Measurements from ENCODE around the gene UBXN11.
A peak's percentile ranks its signal among the peaks of the same experiment; 100 is the strongest.

UBXN11 gene

GRCh38 chr1:26290122-26290881 is 16.1 kb downstream of the UBXN11 start:
- Mint-ChIP-seq H3K9me3 (no peaks in the 10 kb centered on the region), H3K27ac (peak overlapping the region; percentile 94), H3K27me3 (no peaks in the 10 kb centered on the region), H3K4me3 (peak overlapping the region; percentile 51), H3K4me1 (ENCODE audit: low read depth) (peaks cover 79% of the 10 kb centered on the region), H3K36me3 (ENCODE audit: low read depth) (peaks cover 39% of the 10 kb centered on the region)
- intact Hi-C loops (cut with micrococcal nuclease), result no loop called here

- Mint-ChIP-seq H3K27ac (peak overlapping the region; percentile 94), H3K9me3 (no peaks in the 10 kb centered on the region)
Observed at GRCh38 chr1:26289158-26290059, 17.0 kb downstream of the UBXN11 start.

GRCh38 chr1:26288311-26288941 is 18.0 kb downstream of the UBXN11 start:
- Mint-ChIP-seq H3K27me3 (no peaks in the 10 kb centered on the region), H3K9me3 (no peaks in the 10 kb centered on the region), H3K4me1 (ENCODE audit: low read depth) (peaks cover 98% of the 10 kb centered on the region), H3K27ac (peak overlapping the region; percentile 94), H3K36me3 (ENCODE audit: low read depth) (peaks cover 43% of the 10 kb centered on the region), H3K4me3 (peak overlapping the region; percentile 18)
- intact Hi-C loops (cut with micrococcal nuclease), result loop anchor here (2.0 kb wide), 1 partner anchor 30 kb away; no protein-coding TSS in a partner anchor

More at GRCh38 chr1:26289158-26290059, 17.0 kb downstream of the UBXN11 start:
- H3K27me3 Mint-ChIP-seq, result no peaks in the 10 kb centered on the region
- H3K4me1 Mint-ChIP-seq (ENCODE audit: low read depth), result peaks cover 88% of the 10 kb centered on the region
- H3K36me3 Mint-ChIP-seq (ENCODE audit: low read depth), result peaks cover 40% of the 10 kb centered on the region
- intact Hi-C loops (cut with micrococcal nuclease), result loop anchor here (2.0 kb wide), 1 partner anchor 29 kb away; no protein-coding TSS in a partner anchor
- H3K4me3 Mint-ChIP-seq, result no peak overlapping the region

GRCh38 chr1:26287811-26288210 is 18.6 kb downstream of the UBXN11 start:
- peaks cover 45% of the 10 kb centered on the region for H3K36me3 Mint-ChIP-seq (ENCODE audit: low read depth)
- intact Hi-C loops (cut with micrococcal nuclease), result loop anchor here (1.0 to 2.0 kb wide), 2 partner anchors 10 to 31 kb away; no protein-coding TSS in a partner anchor
- no peaks in the 10 kb centered on the region for H3K27me3 Mint-ChIP-seq
- peak overlapping the region; percentile 94 for H3K27ac Mint-ChIP-seq
- H3K4me1 Mint-ChIP-seq (ENCODE audit: low read depth), result peaks cover 99% of the 10 kb centered on the region
- no peaks in the 10 kb centered on the region for H3K9me3 Mint-ChIP-seq
- H3K4me3 Mint-ChIP-seq, result peak overlapping the region; percentile 18

GRCh38 chr1:26287033-26287711 is 19.3 kb downstream of the UBXN11 start:
- Mint-ChIP-seq H3K27ac (peak overlapping the region; percentile 94), H3K9me3 (no peaks in the 10 kb centered on the region), H3K4me1 (ENCODE audit: low read depth) (peaks cover 99% of the 10 kb centered on the region), H3K36me3 (ENCODE audit: low read depth) (peaks cover 49% of the 10 kb centered on the region), H3K27me3 (no peaks in the 10 kb centered on the region), H3K4me3 (peak overlapping the region; percentile 50)
- intact Hi-C loops (cut with micrococcal nuclease), result loop anchor here (1.0 kb wide), 1 partner anchor 9 kb away; no protein-coding TSS in a partner anchor

GRCh38 chr1:26286064-26286416 is 20.4 kb downstream of the UBXN11 start:
- H3K4me1 Mint-ChIP-seq (ENCODE audit: low read depth), result peaks cover 99% of the 10 kb centered on the region
- peak overlapping the region; percentile 94 for H3K27ac Mint-ChIP-seq
- H3K4me3 Mint-ChIP-seq, result no peak overlapping the region
- intact Hi-C loops (cut with micrococcal nuclease), result no loop called here
- H3K9me3 Mint-ChIP-seq, result no peaks in the 10 kb centered on the region
- H3K27me3 Mint-ChIP-seq, result no peaks in the 10 kb centered on the region
- H3K36me3 Mint-ChIP-seq (ENCODE audit: low read depth), result peaks cover 49% of the 10 kb centered on the region

- peak overlapping the region; percentile 94 for H3K27ac Mint-ChIP-seq
- H3K36me3 Mint-ChIP-seq (ENCODE audit: low read depth), result peaks cover 52% of the 10 kb centered on the region
- no peaks in the 10 kb centered on the region for H3K27me3 Mint-ChIP-seq
- peaks cover 99% of the 10 kb centered on the region for H3K4me1 Mint-ChIP-seq (ENCODE audit: low read depth)
- intact Hi-C loops (cut with micrococcal nuclease), result loop anchor here (1.0 kb wide), 1 partner anchor 36 kb away; no protein-coding TSS in a partner anchor
- H3K9me3 Mint-ChIP-seq, result no peaks in the 10 kb centered on the region
- peak overlapping the region; percentile 33 for H3K4me3 Mint-ChIP-seq
Observed at GRCh38 chr1:26285366-26286063, 20.9 kb downstream of the UBXN11 start.

- Mint-ChIP-seq H3K4me3 (peak overlapping the region; percentile 51), H3K27me3 (no peaks in the 10 kb centered on the region), H3K36me3 (ENCODE audit: low read depth) (peaks cover 59% of the 10 kb centered on the region), H3K4me1 (ENCODE audit: low read depth) (peaks cover 93% of the 10 kb centered on the region), H3K9me3 (no peaks in the 10 kb centered on the region), H3K27ac (peak overlapping the region; percentile 94)
- intact Hi-C loops (cut with micrococcal nuclease), result loop anchor here (1.0 kb wide), 1 partner anchor 37 kb away; no protein-coding TSS in a partner anchor
Observed at GRCh38 chr1:26284597-26285347, 21.7 kb downstream of the UBXN11 start.

GRCh38 chr1:26283871-26284596 is 22.4 kb downstream of the UBXN11 start:
- Mint-ChIP-seq H3K4me1 (ENCODE audit: low read depth) (peaks cover 91% of the 10 kb centered on the region), H3K27me3 (no peaks in the 10 kb centered on the region), H3K4me3 (peak overlapping the region; percentile 51), H3K27ac (peak overlapping the region; percentile 94), H3K9me3 (no peaks in the 10 kb centered on the region), H3K36me3 (ENCODE audit: low read depth) (peaks cover 63% of the 10 kb centered on the region)
- intact Hi-C loops (cut with micrococcal nuclease), result no loop called here

GRCh38 chr1:26283279-26283853 is 23.1 kb downstream of the UBXN11 start:
- Mint-ChIP-seq H3K27me3 (no peaks in the 10 kb centered on the region), H3K36me3 (ENCODE audit: low read depth) (peaks cover 70% of the 10 kb centered on the region), H3K27ac (peak overlapping the region; percentile 94), H3K4me1 (ENCODE audit: low read depth) (peaks cover 91% of the 10 kb centered on the region), H3K9me3 (no peaks in the 10 kb centered on the region), H3K4me3 (peak overlapping the region; percentile 37)
- intact Hi-C loops (cut with micrococcal nuclease), result no loop called here

- H3K27me3 Mint-ChIP-seq, result no peaks in the 10 kb centered on the region
- peaks cover 91% of the 10 kb centered on the region for H3K4me1 Mint-ChIP-seq (ENCODE audit: low read depth)
- intact Hi-C loops (cut with micrococcal nuclease), result no loop called here
- peak overlapping the region; percentile 94 for H3K27ac Mint-ChIP-seq
- H3K9me3 Mint-ChIP-seq, result no peaks in the 10 kb centered on the region
- H3K36me3 Mint-ChIP-seq (ENCODE audit: low read depth), result peaks cover 79% of the 10 kb centered on the region
- H3K4me3 Mint-ChIP-seq, result peak overlapping the region; percentile 86
Observed at GRCh38 chr1:26282401-26282918, 24.0 kb downstream of the UBXN11 start.

Measured in dendritic cell treated with granulocyte-macrophage colony-stimulating factor and Interleukin-4, amounts not matched to agents 40 ng/mL and 50 ng/mL, for 4 days (primary cell).